GM12873 (cell line): Measurements from ENCODE around the gene BMF.

Experiments used
- CTCF ChIP-seq: IDR thresholded peaks from 2 replicates; pipeline ENCODE4 v1.5.1; 2012; ENCODE audit warnings: low read depth, mild to moderate bottlenecking, moderate library complexity, low read length, control low read depth; ENCODE audit not compliant: insufficient read depth; ENCODE audit errors: missing control alignments

Gene BMF

GRCh38 chr15:40105517-40106202 is 3.0 kb downstream of the BMF start:
- TF ChIP-seq CTCF: no peak

GRCh38 chr15:40104865-40105516 is 3.7 kb downstream of the BMF start:
- TF ChIP-seq CTCF: peak; percentile 99

GRCh38 chr15:40104296-40104864 is 4.3 kb downstream of the BMF start:
- no peak for TF ChIP-seq CTCF

- TF ChIP-seq CTCF: no peak
These were observed 4.8 kb downstream of the BMF start for GRCh38 chr15:40103864-40104271.

- no peak for TF ChIP-seq CTCF
These were observed 5.5 kb downstream of the BMF start for GRCh38 chr15:40102897-40103858.

GRCh38 chr15:40100947-40101905 is 7.5 kb downstream of the BMF start:
- no peak for TF ChIP-seq CTCF
